HG02970 (cell line): ENCODE results near the gene CAMTA1.

Experiments used
- ATAC-seq: cut with Tn5 transposase; IDR thresholded peaks from one replicate; pipeline ENCODE4 v1.9.1; 2021; ENCODE audit warnings: mild to moderate bottlenecking, moderate library complexity, moderate number of reproducible peaks; ENCODE audit not compliant: unreplicated experiment, low FRiP score

CAMTA1 gene

GRCh38 chr1:7281821-7282220 is 496.6 kb downstream of the CAMTA1 start:
- no peak for ATAC-seq

GRCh38 chr1:7284839-7285435 is 499.7 kb downstream of the CAMTA1 start:
- no peak for ATAC-seq

DNA sequence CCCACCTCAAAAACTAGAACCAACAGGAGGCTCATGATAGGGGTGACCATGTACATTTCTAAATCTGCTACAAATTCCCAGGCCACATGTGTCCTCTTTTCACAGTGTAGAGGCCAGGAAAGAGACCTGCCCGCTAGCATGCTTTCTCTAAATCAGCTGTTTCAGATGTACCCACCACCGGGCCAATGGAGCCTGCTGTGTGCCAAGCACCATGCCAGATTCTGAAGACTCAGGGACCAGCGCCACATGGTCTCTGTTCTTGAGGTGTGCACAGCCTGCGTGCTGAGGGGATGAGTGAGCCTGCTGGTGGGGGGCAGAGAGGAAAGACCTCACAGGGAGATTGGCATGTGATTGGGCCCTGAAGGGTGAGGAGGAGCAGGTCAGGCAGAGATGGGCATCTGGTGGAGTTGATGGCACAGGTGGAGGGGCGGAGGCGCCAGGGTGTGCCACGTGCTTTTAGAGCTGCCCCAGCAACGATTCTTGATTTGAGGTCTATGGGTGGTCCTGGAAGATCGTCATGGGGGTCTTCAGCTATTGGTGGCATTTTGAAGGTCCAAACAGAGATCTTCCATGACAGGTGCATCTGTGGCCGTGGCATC is 500.7 kb downstream of the CAMTA1 start:
- no peak for ATAC-seq

GRCh38 chr1:7287013-7287412 is 501.8 kb downstream of the CAMTA1 start:
- ATAC-seq, result no peak

GRCh38 chr1:7288992-7289391 is 503.7 kb downstream of the CAMTA1 start:
- ATAC-seq, result no peak

- ATAC-seq, result no peak
Observed at GRCh38 chr1:7289694-7290093, 504.4 kb downstream of the CAMTA1 start.

DNA sequence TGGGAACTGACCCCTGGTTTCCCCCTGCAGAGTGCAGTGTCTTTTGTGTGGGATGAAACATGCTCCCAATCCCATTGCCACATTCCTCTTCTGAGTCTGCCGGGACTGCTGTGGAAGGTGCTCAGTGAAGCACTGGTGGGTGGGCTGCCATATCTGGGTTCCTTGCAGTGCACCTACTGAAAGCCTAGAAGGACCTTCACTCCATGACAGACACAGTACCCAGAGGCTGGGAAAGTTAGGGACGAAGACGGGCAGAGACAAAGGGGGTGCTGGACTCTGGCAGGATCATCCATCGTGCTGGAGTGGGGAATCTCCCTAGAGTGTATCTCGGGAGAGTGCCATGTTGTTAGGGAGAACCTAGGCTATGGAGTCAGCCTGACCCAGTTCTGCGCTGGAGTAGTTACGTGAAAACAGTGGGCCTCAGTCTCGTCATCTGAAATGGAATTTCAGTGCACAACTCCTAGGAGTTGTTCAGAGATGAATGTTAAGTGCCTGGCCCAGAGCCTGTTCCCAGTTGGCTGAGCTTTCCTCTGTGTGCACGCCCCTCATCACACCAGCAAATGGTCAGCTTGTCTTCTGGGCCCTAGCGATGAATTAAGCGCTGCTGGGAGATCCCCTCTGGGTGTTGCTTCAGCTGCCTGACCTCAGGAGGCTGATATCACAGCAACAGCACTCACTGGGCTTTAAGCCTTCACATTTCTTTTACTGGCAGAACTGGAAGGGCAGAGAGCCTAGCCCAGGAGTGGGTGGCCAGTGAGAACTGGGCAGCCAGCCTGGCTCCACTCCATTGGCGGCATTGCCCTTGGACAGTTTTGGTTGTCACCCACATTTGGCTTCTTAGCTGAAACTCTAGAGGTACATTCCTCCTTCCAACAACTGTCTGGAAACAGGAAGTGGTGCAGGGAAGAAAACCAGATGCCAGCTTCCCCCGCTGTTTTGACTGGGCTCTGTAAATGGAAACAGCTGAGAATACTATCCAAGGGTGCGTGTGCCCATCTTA is 506.0 kb downstream of the CAMTA1 start:
- ATAC-seq, result no peak

GRCh38 chr1:7292036-7292681 is 506.9 kb downstream of the CAMTA1 start:
- ATAC-seq, result no peak

DNA sequence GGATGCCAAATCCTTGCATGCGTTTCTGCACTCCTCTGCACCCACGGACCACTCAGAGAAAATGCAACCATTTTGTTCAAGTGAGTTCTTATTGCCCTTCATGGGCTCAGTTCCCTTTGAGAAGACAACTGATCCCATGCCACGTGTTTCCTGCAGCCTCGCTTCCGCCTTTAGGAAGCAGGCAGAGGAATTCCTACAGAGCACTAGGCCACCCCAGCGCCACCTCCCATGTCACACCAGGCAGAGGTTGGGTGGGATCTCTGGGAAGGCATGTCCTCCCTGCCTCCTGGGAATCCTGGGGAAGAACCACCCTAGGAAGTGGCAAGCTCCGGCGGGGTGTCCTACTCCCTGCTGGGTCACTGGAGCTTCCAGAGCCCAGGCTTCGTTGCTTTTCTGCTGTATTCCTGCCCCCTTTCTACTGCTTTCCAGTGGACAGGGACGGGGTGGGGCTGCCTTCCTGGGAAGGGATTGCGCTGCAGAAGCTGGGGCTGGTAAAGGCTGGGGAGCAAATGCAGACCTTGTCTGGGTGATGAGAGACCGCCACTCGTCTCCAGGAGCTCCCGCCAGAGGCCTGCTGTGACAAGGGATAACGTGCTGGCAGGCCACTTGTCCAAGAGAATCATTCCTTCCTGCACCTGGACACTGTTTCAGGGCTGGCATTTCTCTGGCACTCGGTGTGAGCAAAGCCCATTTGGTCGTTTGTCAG is 507.6 kb downstream of the CAMTA1 start:
- ATAC-seq, result no peak

DNA sequence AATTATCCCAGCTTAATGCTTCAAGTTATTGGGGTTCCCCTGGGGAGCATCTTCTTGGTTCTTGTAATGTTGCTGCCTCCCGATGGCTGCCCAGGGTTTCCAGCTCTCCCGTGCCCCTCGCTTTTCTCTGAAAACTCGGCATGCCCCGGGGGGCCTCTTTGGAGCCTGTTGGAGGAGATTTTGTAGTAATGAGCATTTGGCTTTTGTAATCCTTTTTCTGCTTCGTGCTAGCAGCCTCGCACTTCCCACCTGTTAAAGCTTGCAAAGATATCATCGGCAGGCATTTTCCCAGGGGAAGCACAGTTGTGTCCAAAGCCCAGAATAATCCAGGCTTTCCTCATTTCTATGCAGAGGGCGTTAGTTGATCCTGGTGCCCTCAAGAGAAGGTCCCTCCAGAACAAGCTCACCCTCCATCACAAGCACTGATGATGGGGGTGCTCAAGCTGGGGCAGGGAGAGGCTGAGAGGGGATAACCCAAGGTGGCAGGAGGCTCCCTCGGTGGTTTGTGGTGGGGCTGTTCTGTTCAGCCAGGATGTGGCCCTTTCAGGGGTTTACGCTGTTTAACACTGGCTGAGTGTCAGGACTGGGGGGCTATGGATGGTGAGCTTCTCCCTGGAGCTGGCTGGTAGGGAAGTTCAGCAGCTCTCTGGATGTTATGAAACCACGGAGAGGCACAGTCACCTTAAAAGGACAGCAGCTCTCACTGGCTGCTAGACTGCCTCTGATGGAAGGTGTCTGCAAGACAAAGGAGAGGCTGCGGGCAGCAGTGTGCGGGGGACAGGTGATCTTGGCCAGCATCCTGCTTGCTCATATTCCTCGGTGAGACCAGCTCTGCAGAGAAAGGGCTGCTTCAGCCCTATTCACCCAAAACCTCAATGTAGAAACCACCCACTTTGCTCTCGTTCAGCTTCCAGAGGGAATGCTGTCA is 508.7 kb downstream of the CAMTA1 start:
- no peak for ATAC-seq

- ATAC-seq, result no peak
Observed at GRCh38 chr1:7294636-7295035, 509.4 kb downstream of the CAMTA1 start.

DNA sequence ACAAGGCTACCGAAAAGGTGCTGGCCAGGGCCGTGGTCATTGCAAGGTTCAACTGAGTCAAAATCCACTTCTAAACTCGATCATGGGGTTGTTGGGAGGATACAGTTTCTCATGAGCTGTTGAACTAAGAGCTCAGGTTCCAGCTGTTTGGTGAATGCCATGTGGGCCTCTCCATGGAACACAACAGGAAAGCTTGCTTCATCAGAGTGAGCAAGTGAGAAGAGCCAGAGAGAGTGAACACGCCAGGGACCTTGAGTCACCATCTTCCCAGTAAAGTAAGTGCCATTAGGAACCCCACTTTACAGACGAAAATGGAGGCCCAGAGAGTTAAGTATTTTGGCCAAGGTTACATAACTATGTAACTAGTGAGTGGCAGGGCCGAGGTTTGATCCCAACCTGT is 510.7 kb downstream of the CAMTA1 start:
- no peak for ATAC-seq

GRCh38 chr1:7296968-7297367 is 511.7 kb downstream of the CAMTA1 start:
- no peak for ATAC-seq

GRCh38 chr1:7298145-7298544 is 512.9 kb downstream of the CAMTA1 start:
- ATAC-seq, result no peak

- no peak for ATAC-seq
Observed at GRCh38 chr1:7298749-7299151, 513.5 kb downstream of the CAMTA1 start.

DNA sequence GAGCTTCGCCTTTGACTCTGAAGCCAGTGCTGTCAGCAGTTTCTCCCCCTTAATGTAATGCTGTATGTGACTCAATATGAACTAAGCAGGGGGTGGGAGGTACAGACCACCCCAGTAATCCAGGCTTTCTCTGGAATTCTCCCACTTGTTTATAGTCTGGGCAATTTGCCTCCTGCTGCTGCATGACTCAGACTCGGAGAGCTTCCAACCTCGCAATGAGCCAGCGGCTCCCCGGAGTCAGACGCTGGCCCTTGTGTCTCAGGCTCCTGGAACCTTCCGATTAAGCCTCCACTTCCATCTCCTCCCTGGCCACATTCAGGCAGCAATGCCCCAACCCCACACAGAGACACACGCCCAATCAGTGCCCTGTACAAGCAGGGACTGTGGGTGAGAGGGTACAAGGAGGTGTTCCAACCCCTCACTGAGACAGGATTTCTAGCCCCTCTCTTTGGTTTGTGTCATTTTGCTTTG is 514.1 kb downstream of the CAMTA1 start:
- no peak for ATAC-seq

GRCh38 chr1:7299994-7300393 is 514.7 kb downstream of the CAMTA1 start:
- ATAC-seq, result no peak

DNA sequence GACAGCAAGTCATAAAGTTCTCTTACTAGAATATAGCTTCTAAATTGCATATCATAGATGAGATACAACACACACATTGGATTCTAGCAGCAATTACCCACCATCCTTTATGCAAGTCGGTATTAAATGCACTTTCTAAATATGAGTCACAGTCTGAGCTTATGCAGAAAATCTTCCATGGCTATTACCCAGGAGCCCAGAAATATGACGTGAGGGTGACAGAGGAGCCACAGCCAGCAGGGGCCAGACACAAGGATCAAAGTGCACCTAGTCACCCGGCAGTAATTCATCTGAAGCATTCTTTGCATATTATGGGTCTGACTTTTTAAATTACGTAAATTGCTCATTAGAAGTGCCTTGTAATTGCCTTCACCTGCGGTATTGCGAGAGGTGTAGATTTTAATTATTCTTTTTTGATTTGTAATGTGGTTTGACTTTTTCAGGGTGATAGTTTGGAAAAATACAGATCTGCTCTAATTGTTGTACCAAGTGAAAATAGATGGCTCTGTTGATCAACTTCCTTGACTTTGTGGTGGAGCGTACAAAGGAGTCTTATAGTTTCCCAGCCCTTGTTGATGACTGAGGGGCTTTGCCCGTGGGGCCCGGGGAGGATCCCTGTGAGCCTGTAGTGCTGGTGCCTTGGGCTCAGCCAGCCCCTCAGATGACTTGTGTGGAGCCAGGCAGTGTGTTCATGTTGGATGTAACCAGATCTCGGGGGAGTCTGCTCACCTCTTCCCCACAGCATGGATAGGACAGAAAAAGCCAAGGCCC is 515.8 kb downstream of the CAMTA1 start:
- no peak for ATAC-seq

GRCh38 chr1:7301664-7301981 is 516.4 kb downstream of the CAMTA1 start:
- no peak for ATAC-seq
